K562 (cell line): ENCODE results near the gene NMT1. TPM values are rescaled to one million over a fixed set of nuclear protein-coding genes. Genes with fewer than 3 reads are reported as not detected.

Experiments
- DACH1 ChIP-seq: fragments of 450-650 bp; IDR thresholded peaks from 2 replicates; pipeline ENCODE4 v1.6.1; 2018; ENCODE audit not compliant: partially characterized antibody
- KAT2B ChIP-seq: IDR thresholded peaks from one replicate; pipeline ENCODE4 v1.6.1; 2012; ENCODE audit warnings: low read depth, mild to moderate bottlenecking, control low read depth, inconsistent platforms, low read length, moderate library complexity
- POLR2G ChIP-seq: fragments of 200-400 bp; formaldehyde crosslinking; IDR thresholded peaks from 2 replicates; pipeline ENCODE4 v1.6.1; 2017; ENCODE audit warnings: low read depth, mild to moderate bottlenecking, antibody characterized with exemption, low read length, moderate library complexity
- SMARCA5 ChIP-seq: fragments of 450-650 bp; IDR thresholded peaks from 2 replicates; pipeline ENCODE4 v1.6.1; 2016
- ZNF134 ChIP-seq: fragments of 250-450 bp; sonication (Bioruptor Pico); conservative IDR thresholded peaks from 2 replicates; pipeline ENCODE4 v1.4.0; 2020
- ZNF668 ChIP-seq: fragments of 250-450 bp; sonication (Bioruptor Pico); IDR thresholded peaks from 2 replicates; pipeline ENCODE4 v1.8.0; 2022; ENCODE audit warnings: mild to moderate bottlenecking, inconsistent platforms
- polyA plus RNA-seq, 8 experiments: library from polyadenylated mRNA; depleted of rRNA in 4 of 8; stranded (reverse) in 5 of 8; unstranded in 3 of 8; fragments of >200 nt; fragmentation: Nextera tagmentation in 2 of 8; fragmentation: Illumina TruSeq in 1 of 8; extraction: Ambion mirVana in 2 of 8; extraction: Trizol in 1 of 8; gene quantifications; 2 replicates each; pipeline versions ENCODE4 v1.2.1 to v1.2.3, GENCODE V29; 2011 to 2014; ENCODE audit warnings: inconsistent platforms in 1 of 8, missing spikeins in 1 of 8
- total RNA-seq, 7 experiments: library from RNA; depleted of rRNA in 6 of 7; stranded (reverse); fragments of >200 nt in 6 of 7; fragmentation: Illumina TruSeq in 2 of 7; extraction: Trizol in 2 of 7; gene quantifications; 2 replicates each; pipeline versions ENCODE4 v1.2.1 to v1.2.3, GENCODE V29; 2011 to 2021; ENCODE audit warnings: low replicate concordance in 1 of 7
- TF ChIP-seq, protein P1 (sequence below): sonication (generic); formaldehyde crosslinking; IDR thresholded peaks from 2 replicates; pipeline ENCODE4 v1.8.1; 2022; ENCODE audit warnings: missing genetic modification reagents
- TF ChIP-seq, protein P2 (sequence below): fragments of 450-650 bp; IDR thresholded peaks from 2 replicates; pipeline ENCODE4 v1.6.1; 2017; ENCODE audit warnings: antibody characterized with exemption, mild to moderate bottlenecking

The NMT1 gene
- total and polyA plus RNA-seq, 9 of the 15 experiments (the other 6 are each of a cell fraction or from before 2014, with no cell fraction given) = 86.7 to 569 (median 213) TPM

DNA sequence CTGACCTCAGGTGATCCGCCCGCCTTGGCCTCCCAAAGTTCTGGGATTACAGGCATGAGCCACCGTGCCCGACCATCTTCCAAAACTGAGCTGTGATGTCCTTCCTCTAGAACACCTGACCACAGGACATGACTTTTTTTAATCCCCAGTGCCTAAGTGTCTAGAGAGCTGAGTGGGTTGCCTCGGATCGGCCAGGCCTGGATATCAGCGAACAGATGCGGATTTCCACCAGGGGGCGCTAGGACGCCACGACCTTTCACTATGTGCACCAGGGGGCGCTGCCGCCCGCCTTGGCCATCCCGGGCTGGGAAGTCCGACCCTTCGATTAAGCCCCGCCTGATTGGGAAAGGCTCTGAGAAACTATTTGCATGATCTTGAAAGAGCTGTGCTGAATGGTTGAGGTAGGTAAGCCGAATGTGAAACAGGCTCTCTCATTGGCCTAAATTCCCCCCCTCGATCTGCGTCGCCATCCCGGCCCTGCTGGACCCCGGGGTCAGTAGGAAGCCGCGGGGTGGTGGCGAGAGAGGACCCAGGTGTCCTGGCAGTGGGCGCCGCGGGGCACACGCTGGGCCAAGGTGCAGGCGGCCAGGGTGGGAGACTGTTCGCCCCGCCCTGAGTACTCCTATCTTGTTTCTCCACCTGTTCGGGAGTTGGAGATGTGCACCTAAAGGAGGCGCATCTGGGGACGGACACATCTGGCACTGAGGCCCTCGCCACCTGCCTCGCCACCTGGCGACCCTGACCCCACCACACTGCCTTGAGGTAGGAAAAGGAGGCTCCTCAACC is 74.3 kb downstream of the NMT1 start, which contains the start of gene ACBD4 (continued):
- TF ChIP-seq, protein P1, sequence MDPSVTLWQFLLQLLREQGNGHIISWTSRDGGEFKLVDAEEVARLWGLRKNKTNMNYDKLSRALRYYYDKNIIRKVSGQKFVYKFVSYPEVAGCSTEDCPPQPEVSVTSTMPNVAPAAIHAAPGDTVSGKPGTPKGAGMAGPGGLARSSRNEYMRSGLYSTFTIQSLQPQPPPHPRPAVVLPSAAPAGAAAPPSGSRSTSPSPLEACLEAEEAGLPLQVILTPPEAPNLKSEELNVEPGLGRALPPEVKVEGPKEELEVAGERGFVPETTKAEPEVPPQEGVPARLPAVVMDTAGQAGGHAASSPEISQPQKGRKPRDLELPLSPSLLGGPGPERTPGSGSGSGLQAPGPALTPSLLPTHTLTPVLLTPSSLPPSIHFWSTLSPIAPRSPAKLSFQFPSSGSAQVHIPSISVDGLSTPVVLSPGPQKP (CRISPR knock-in tag) = no peak
- TF ChIP-seq KAT2B (no peak), ZNF134 (CRISPR knock-in tag) (no peak), POLR2G (peak; percentile 71), ZNF668 (CRISPR knock-in tag) (no peak), SMARCA5 (peak; percentile 64; the same call in 1 of the 2 replicates), DACH1 (peak; percentile 35)
- TF ChIP-seq, protein P2, sequence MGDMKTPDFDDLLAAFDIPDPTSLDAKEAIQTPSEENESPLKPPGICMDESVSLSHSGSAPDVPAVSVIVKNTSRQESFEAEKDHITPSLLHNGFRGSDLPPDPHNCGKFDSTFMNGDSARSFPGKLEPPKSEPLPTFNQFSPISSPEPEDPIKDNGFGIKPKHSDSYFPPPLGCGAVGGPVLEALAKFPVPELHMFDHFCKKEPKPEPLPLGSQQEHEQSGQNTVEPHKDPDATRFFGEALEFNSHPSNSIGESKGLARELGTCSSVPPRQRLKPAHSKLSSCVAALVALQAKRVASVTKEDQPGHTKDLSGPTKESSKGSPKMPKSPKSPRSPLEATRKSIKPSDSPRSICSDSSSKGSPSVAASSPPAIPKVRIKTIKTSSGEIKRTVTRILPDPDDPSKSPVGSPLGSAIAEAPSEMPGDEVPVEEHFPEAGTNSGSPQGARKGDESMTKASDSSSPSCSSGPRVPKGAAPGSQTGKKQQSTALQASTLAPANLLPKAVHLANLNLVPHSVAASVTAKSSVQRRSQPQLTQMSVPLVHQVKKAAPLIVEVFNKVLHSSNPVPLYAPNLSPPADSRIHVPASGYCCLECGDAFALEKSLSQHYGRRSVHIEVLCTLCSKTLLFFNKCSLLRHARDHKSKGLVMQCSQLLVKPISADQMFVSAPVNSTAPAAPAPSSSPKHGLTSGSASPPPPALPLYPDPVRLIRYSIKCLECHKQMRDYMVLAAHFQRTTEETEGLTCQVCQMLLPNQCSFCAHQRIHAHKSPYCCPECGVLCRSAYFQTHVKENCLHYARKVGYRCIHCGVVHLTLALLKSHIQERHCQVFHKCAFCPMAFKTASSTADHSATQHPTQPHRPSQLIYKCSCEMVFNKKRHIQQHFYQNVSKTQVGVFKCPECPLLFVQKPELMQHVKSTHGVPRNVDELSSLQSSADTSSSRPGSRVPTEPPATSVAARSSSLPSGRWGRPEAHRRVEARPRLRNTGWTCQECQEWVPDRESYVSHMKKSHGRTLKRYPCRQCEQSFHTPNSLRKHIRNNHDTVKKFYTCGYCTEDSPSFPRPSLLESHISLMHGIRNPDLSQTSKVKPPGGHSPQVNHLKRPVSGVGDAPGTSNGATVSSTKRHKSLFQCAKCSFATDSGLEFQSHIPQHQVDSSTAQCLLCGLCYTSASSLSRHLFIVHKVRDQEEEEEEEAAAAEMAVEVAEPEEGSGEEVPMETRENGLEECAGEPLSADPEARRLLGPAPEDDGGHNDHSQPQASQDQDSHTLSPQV = peak; percentile 95
